RPMI8226 (cell line): ENCODE measurements around the gene ANO3.

Source experiments
- DNase-seq: peaks from one replicate; pipeline ENCODE4 v3.0.0-alpha.2; 2015

ANO3 gene

DNA sequence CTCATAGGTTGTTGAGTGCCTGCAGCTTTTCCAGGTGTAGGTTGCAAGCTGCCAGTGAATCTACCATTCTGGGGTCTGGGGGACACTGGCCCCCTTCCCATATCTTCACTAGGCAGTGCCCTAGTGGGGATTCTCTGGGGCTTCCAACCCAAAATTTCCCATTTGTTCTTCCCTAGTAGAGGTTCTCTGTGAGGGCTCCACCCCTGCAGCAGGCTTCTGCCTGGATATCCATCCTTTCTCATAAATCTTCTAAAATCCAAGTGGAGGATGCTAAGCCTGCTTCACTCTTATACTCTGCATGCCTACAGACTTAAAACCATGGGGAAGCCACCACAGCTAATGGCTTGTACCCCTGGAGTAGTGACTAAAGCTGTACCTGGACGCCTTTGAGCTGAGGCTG lies 33.4 kb downstream of the ANO3 start:
- DNase-seq = no peak

- DNase-seq = no peak
Measured at GRCh38 chr11:26377619-26378018, 45.7 kb downstream of the ANO3 start.

DNA sequence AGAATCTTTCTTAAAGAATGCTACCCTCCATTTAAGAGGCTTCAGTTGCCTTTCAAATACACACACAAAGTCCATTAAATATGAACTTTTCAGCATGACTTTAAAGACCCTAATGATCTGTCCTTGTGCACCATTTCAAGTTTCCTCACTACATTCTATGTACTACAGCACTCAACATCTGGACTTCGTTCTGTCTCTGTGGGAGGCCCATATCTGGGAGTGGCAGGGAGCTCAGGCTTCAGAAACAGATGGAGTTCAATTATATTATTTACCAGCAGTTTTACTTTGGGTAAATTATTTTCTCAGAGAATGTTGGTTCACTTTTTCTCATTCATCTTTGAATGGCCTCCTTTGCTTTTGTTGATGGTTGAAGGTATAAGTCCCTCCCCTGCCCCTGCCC lies 67.4 kb downstream of the ANO3 start:
- DNase-seq = no peak

DNA sequence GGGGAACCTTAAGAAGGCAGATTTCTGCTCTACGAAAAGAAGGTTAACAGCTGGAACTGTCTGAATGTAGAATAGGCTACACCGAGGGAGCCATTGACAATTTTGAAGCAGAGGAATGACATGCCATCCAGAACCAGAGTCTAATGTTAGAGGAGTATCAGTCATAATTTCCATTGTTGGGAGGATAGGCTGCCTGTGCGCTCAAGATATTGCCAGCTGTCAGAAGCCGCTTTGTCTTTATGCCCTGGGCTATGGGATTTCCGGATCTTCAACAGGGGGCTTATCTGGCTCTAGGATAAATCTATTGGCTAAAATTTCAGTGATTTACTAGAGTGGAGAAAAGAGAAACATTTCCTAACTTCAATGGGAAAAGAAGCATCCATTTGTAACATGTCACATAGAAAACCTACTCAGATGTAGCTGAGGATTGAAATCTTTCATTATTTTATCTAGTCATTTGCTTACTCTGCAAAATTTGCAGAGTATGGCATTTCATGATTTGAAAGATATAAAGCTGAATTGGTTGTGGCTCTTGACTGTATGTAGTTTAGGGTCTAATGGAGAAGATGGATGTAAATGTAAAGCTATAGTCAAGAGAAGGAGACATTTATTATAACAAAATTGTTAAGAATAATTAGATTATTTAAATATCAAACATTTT lies 78.9 kb downstream of the ANO3 start:
- no peak for DNase-seq

DNA sequence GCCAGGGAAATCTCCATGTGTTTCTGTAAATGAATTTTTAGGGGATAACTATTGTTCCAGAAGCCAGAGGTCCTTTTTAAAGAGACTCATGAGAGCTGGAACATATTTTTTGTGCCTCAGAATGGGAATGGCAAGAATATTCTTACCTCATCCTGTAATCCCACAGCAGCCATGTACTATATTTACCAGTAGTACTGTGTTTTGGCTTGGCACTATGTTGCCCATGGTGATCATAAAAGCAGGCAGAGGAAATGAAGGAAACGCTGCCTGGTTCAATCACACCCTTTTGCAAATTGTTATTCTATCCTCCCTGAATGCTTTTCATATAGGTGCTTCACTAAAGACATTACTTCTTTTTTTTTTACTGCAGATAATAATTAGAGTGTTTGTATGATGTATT lies 81.0 kb downstream of the ANO3 start:
- no peak for DNase-seq

DNA sequence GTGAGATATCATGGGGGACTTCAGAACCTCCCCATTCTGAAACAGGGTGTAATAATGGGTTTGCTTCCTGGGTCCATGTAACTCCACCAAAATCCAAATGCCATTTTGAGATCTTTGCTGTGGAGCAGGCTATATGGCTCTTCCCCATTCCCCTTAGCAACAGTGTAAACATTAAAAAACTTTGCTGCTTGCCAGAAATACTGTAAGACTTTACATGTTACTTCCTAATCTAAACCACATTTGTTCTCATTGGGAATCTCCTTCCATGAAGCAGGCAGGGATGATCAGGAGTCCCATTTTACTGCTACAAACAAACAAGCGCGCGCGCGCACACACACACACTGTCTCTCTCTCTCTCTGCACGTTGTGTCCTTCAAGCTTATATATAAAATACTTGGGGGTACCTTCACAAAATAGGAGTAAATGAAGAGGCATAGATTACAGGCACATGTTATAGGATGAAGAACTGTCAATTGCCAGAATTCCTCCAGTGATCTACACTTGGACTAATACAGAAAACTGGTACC lies 86.5 kb downstream of the ANO3 start:
- no peak for DNase-seq

DNA sequence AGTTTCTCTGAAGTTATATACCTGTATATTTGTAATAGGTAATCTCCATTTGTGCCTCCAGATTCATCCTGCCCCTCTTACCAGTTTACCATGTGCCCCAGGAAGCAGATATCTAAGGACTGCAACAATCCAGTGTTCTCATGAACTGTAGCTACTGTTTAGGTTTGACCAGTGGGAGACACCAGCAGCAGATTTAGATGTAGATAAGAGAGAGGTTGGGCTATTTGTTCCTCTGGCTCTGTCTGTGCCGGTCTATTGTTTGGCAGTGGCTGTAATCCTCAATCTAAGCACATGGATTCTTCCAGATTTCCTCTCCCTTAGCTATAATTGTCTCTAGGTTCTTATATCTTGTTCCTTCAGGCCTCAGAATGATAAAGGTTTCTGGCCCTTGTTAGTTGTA lies 88.4 kb downstream of the ANO3 start:
- DNase-seq = no peak

- no peak for DNase-seq
Measured at GRCh38 chr11:26424255-26424654, 92.3 kb downstream of the ANO3 start.

GRCh38 chr11:26439854-26440253 lies 107.9 kb downstream of the ANO3 start:
- no peak for DNase-seq

DNA sequence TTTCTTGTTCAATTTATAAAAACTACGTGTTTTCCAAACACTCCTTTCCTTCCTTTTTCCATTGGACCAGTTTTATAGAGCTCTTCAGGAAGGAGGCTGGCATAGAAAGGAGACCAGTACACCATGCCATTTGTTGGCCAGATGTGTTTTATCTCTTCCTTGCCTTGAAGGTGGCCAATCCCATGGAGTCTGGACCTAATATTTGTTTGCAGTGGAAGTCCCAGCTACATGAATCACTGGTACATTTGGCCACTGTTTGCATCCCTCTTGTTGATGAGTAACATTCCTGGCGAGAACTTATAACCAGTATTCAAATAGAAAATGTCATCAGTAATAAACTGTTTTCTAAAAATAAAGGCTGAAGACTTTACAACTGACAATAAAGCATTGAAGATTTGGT lies 110.2 kb downstream of the ANO3 start:
- no peak for DNase-seq

GRCh38 chr11:26443617-26444016 lies 111.7 kb downstream of the ANO3 start:
- no peak for DNase-seq

DNA sequence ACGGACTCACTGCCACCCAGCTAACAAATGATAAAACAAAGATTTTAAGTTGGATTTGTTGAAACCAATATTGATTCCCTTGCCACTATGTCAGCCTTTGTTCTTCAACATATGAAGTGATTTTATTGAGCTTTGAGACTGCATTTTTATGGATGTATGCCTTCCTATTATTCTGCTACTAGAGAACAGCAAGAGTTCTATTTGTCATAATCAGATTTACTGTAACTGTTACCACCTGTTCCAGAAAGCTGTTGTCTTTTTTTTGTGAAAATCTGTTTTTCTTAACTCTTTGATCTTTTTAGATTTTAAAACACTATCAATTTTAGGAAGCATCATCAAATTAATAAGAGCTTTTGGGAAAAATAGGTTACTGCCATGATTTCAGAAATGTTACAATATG lies 125.7 kb downstream of the ANO3 start:
- no peak for DNase-seq

DNA sequence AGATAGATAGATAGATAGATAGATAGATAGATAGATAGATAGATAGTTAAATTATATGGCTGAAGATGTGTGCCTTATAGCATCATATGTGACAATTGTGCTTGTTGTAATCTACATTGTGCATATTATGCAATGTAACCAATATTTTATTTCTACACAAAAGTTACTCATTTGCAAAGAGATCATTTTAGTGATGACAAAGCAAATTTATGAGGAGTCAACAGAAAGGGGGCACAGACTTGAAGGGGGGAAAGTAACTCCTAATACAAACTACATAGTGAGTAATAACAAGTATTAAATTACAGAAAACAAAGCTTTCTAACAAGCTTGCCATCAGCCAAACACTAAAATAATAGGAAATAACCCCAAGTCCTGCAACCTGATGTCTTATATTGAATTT lies 133.3 kb downstream of the ANO3 start:
- no peak for DNase-seq

DNA sequence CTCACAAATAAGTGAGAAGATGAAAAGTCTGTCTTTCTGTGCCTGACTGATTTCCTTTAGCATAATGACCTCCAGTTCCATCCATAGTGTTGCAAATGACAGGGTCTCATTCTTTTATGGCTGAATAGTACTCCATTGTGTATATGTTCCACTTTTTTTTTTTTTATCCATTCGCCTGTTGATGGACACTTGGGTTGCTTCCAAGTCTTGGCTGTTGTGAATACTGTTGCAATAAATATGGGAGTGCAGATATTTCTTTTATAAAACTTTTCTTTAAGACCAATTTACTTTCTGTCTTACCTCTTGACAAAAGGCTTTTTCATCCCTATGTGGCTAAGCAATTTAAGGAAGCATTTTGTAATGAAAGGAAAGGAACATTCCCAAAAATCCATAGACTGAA lies 135.6 kb downstream of the ANO3 start:
- DNase-seq = no peak

DNA sequence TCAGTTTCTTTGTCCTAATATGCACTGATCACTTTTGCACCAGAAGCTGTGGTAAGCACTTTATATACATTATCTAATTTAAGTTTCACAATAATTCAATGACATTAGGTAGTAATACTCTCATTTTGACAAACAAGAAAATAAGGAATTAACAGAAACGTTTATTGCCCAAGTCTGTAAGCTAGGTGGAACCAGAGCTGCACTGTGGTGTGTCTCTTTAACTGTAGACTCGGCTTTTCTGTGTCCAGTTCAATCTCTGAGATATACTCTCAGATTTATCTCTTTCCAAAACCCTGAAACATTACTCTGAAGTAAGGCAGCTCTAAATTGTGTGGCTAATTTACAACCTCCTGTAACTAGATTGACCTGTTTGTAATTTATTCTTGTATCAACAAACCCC lies 139.1 kb downstream of the ANO3 start:
- DNase-seq = no peak

- DNase-seq = no peak
Measured at GRCh38 chr11:26473216-26474194, 141.6 kb downstream of the ANO3 start.

GRCh38 chr11:26474401-26474800 lies 142.5 kb downstream of the ANO3 start:
- no peak for DNase-seq

DNA sequence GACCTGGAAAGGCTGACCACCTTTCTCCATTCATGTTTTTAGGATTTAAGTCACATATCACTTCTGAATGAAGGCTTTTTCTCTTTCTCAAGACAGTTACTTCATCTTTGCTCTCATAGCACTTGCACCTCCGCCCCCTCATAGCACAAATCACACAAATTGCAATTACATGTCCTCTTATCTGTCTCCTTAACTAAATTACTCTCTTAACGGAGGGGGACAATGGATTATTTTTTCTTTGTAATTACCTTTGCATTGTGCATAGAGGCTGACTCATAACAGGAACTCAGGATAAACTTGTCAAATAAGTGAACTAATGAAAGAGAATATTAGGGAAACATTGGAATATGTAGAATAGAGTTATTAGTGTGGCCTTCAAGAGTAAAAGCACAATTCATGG lies 145.5 kb downstream of the ANO3 start:
- DNase-seq = no peak

GRCh38 chr11:26478710-26479109 lies 146.8 kb downstream of the ANO3 start:
- no peak for DNase-seq

- DNase-seq = no peak
Measured at GRCh38 chr11:26480041-26480440, 148.1 kb downstream of the ANO3 start.

- no peak for DNase-seq
Measured at GRCh38 chr11:26483108-26483507, 151.2 kb downstream of the ANO3 start.

DNA sequence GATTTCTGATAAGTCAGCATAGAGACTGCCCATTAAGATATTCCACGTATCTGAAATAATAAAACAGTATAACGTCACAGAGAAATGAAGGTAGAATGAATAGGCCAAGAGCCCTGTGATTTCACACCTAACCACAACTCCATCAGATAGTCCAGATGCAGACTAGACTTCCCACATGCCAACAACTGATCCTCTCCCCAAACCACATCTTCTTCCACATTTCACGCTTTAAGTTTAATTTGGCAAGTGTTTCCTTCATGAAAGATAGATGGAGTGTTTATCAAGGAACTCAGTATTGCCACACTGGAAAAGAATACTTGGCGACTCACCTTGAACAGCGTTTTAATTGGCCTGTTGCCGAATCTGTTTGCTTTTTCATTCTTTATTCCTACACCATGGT lies 158.6 kb downstream of the ANO3 start:
- DNase-seq = no peak

DNA sequence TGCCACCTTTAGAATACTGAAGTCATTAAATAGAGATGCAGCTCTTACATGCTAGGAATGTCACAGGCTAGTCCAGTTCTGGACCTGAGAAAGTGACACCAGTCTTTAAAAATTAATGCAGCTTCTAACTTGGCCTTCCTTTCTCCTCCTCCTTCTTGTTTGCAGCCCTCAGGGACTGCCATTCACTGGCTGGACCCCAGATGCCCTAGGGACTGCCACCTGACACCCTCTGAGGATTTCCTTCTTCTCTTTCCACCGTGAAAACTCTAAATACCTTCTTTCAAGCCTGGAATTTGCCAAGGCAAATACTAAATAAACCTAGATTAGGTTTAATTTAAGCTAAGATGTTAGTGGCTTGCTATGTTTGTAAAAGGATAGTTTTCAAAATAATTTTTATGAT lies 161.7 kb downstream of the ANO3 start:
- no peak for DNase-seq

- DNase-seq = no peak
Measured at GRCh38 chr11:26507229-26507628, 175.3 kb downstream of the ANO3 start.
